K562 (cell line): ENCODE data around the gene KATNAL1. TPM values are rescaled to one million over a fixed set of nuclear protein-coding genes. Genes with fewer than 3 reads are reported as not detected.

Experiments
- ATAC-seq: fragments of 200-7000 bp; cut with Tn5 transposase; 3 replicates; pipeline ENCODE4 v1.9.1; 2020; ENCODE audit warnings: moderate library complexity
- BruUV-seq: library from RNA; stranded (reverse); fragments of 400-500 nt; replicated peaks from 2 replicates; lab custom pipeline; 2021; lab: Mats Ljungman, UMichigan
- CTCF ChIA-PET: fragments of 300-600 bp; formaldehyde crosslinking; extraction: SDS; loops from one replicate; lab custom pipeline; 2021; ENCODE audit warnings: low intra/inter-chr PET ratio; lab: Yijun Ruan, JAX
- POLR2A ChIA-PET: fragments of 300-600, 350-650 bp; sonication (Branson Sonifier 250); formaldehyde crosslinking; extraction: SDS; loops from one replicate; lab custom pipeline; 2021; ENCODE audit warnings: antibody characterized with exemption, inconsistent platforms; lab: Yijun Ruan, JAX
- DNase-seq, 4 experiments: peaks; one replicate each; pipeline versions ENCODE4 v3.0.0 to v3.0.0-alpha.2; 2011 to 2018; ENCODE audit warnings: low spot score in 3 of 4, mixed read lengths in 3 of 4; ENCODE audit errors: extremely low read depth in 1 of 4
- FAIRE-seq: peaks from 2 replicates; lab custom pipeline; 2011; peaks lifted over from hg19 to GRCh38; lab: Jason Lieb, UNC
- H2AFZ ChIP-seq: 2 replicates; pipeline ENCODE4 v1.6.0; 2011; ENCODE audit warnings: low read depth, low read length, control low read depth, inconsistent platforms
- H3K27ac ChIP-seq: fragments of 200-600 bp; 3 replicates; pipeline ENCODE4 v1.8.0; 2011; ENCODE audit warnings: low read depth, mild to moderate bottlenecking, control low read depth, inconsistent platforms, low read length, moderate library complexity, mixed read lengths; ENCODE audit errors: extremely low read depth
- H3K27me3 ChIP-seq, 2 experiments: fragments of 300-600 bp in 1 of 2; 2 replicates in 1 of 2; 3 replicates in 1 of 2; pipeline versions ENCODE4 v1.6.0 to v1.8.0; 2011; ENCODE audit warnings: inconsistent platforms in 2 of 2, low read length in 2 of 2, mild to moderate bottlenecking in 1 of 2, mixed read lengths in 1 of 2, moderate library complexity in 1 of 2; ENCODE audit not compliant: control insufficient read depth in 2 of 2, insufficient read depth in 2 of 2
- H3K36me3 ChIP-seq: fragments of 300-600 bp; 3 replicates; pipeline ENCODE4 v1.8.0; 2011; ENCODE audit warnings: mild to moderate bottlenecking, low read length, inconsistent platforms; ENCODE audit not compliant: control insufficient read depth, insufficient read depth
- H3K4me1 ChIP-seq, 2 experiments: fragments of 200-600 bp in 1 of 2; replicated peaks in 1 of 2; 2 replicates in 1 of 2; 3 replicates in 1 of 2; pipeline versions ENCODE4 v1.5.1 to v1.8.0; 2011; ENCODE audit warnings: inconsistent platforms in 2 of 2, low read length in 2 of 2, mild to moderate bottlenecking in 1 of 2, mixed read lengths in 1 of 2, moderate library complexity in 1 of 2; ENCODE audit not compliant: control insufficient read depth in 2 of 2, insufficient read depth in 2 of 2
- H3K4me2 ChIP-seq: 2 replicates; pipeline ENCODE4 v1.6.1; 2011; ENCODE audit warnings: low read length, control low read depth, inconsistent platforms, mixed read lengths; ENCODE audit not compliant: insufficient read depth
- H3K4me3 ChIP-seq: fragments of 200-600 bp; sonication (generic), shearing (Covaris generic); 2 replicates; pipeline ENCODE4 v1.5.1; 2016; ENCODE audit warnings: control low read depth, inconsistent platforms
- H3K79me2 ChIP-seq: fragments of 200-600 bp; 3 replicates; pipeline ENCODE4 v1.8.0; 2011; ENCODE audit warnings: low read length, inconsistent platforms; ENCODE audit not compliant: control insufficient read depth, insufficient read depth
- H3K9ac ChIP-seq, 2 experiments: 2 replicates each; pipeline versions ENCODE4 v1.6.0 to v1.6.1; 2011; ENCODE audit warnings: low read depth in 2 of 2, low read length in 2 of 2, control low read depth in 1 of 2, inconsistent platforms in 1 of 2, mild to moderate bottlenecking in 1 of 2, mixed read lengths in 1 of 2; ENCODE audit not compliant: insufficient read depth in 1 of 2
- H3K9me1 ChIP-seq: one replicate; pipeline ENCODE4 v1.6.0; 2011; ENCODE audit warnings: inconsistent platforms, mild to moderate bottlenecking, low read length, moderate library complexity; ENCODE audit not compliant: control insufficient read depth, insufficient read depth
- H3K9me3 ChIP-seq: replicated peaks from 2 replicates; pipeline ENCODE4 v1.5.1; 2011; ENCODE audit warnings: low read depth, low read length, inconsistent platforms; ENCODE audit not compliant: control insufficient read depth, insufficient read depth
- H4K20me1 ChIP-seq: replicated peaks from 2 replicates; pipeline ENCODE4 v1.6.1; 2011; ENCODE audit warnings: low read length, inconsistent platforms, mixed read lengths; ENCODE audit not compliant: control insufficient read depth, insufficient read depth
- CEBPG ChIP-seq, 3 experiments: fragments of 200-800 bp in 1 of 3; sonication (Bioruptor generic) in 1 of 3; sonication (generic) in 1 of 3; formaldehyde crosslinking in 1 of 3; IDR thresholded peaks in 2 of 3; conservative IDR thresholded peaks in 1 of 3; 2 replicates each; pipeline versions ENCODE4 v1.6.1 to v1.8.0; 2016 to 2022; ENCODE audit warnings: missing compliant biosample characterization in 2 of 3, missing genetic modification characterization in 2 of 3, mild to moderate bottlenecking in 1 of 3, missing genetic modification reagents in 1 of 3
- CHD2 ChIP-seq: IDR thresholded peaks from 2 replicates; pipeline ENCODE4 v1.6.1; 2011; ENCODE audit warnings: low read depth, low read length
- DLX4 ChIP-seq: fragments of 250-450 bp; sonication (Bioruptor Pico); IDR thresholded peaks from 2 replicates; pipeline ENCODE4 v1.6.1; 2021; ENCODE audit warnings: mild to moderate bottlenecking
- ELF1 ChIP-seq: fragments of 200-800 bp; sonication (Bioruptor generic); IDR thresholded peaks from 2 replicates; pipeline ENCODE4 v1.6.1; 2016; ENCODE audit warnings: missing genetic modification characterization, missing compliant biosample characterization
- ETV5 ChIP-seq: sonication (generic); formaldehyde crosslinking; IDR thresholded peaks from 2 replicates; pipeline ENCODE4 v1.4.0; 2020; ENCODE audit warnings: low read depth, mild to moderate bottlenecking, missing genetic modification reagents
- SREBF1 ChIP-seq: fragments of 150-350 bp; IDR thresholded peaks from 2 replicates; pipeline ENCODE4 v1.6.1; 2014; ENCODE audit warnings: antibody characterized with exemption, low read depth, low read length, borderline replicate concordance
- TSC22D4 ChIP-seq: fragments of 450-650 bp; IDR thresholded peaks from 2 replicates; pipeline ENCODE4 v1.6.1; 2016; ENCODE audit warnings: missing genetic modification characterization, missing biosample characterization, control low read depth
- ZBTB12 ChIP-seq: fragments of 250-450 bp; sonication (Bioruptor Pico); IDR thresholded peaks from 2 replicates; pipeline ENCODE4 v1.4.0; 2020
- ZFX ChIP-seq: sonication (generic); formaldehyde crosslinking; IDR thresholded peaks from 2 replicates; pipeline ENCODE4 v1.8.0; 2022; ENCODE audit warnings: mild to moderate bottlenecking, missing genetic modification reagents, moderate library complexity
- WGBS: fragments of 100-300 bp; shearing (Covaris generic); methylation state at CpG from one replicate; pipeline ENCODE4 v1.1.6; 2016; ENCODE audit warnings: low coverage, mixed read lengths; ENCODE audit not compliant: insufficient coverage; ENCODE audit errors: missing lambda C conversion rate; 5-methylcytosine and 5-hydroxymethylcytosine counted together
- in situ Hi-C: fragments of 300-500 bp; cut with MboI; formaldehyde crosslinking; loops from 4 replicates; pipeline ENCODE4 v1.15.0; 2018; ENCODE audit warnings: inconsistent platforms, mixed read lengths
- intact Hi-C: fragments of 100-400 bp; cut with micrococcal nuclease; formaldehyde crosslinking; loops from 2 replicates; pipeline ENCODE4 v1.14.2; 2022
- polyA plus RNA-seq, 8 experiments: library from polyadenylated mRNA; depleted of rRNA in 4 of 8; stranded (reverse) in 5 of 8; unstranded in 3 of 8; fragments of >200 nt; fragmentation: Nextera tagmentation in 2 of 8; fragmentation: Illumina TruSeq in 1 of 8; extraction: Ambion mirVana in 2 of 8; extraction: Trizol in 1 of 8; gene quantifications; 2 replicates each; pipeline versions ENCODE4 v1.2.1 to v1.2.3, GENCODE V29; 2011 to 2014; ENCODE audit warnings: inconsistent platforms in 1 of 8, missing spikeins in 1 of 8
- total RNA-seq, 7 experiments: library from RNA; depleted of rRNA in 6 of 7; stranded (reverse); fragments of >200 nt in 6 of 7; fragmentation: Illumina TruSeq in 2 of 7; extraction: Trizol in 2 of 7; gene quantifications; 2 replicates each; pipeline versions ENCODE4 v1.2.1 to v1.2.3, GENCODE V29; 2011 to 2021; ENCODE audit warnings: low replicate concordance in 1 of 7

KATNAL1 gene
- total and polyA plus RNA-seq, 9 of the 15 experiments (the other 6 are each of a cell fraction or from before 2014, with no cell fraction given): 2.5 to 8.2 (median 5.5) TPM

GRCh38 chr13:30305456-30305970 is 1.8 kb downstream of the KATNAL1 start:
- ATAC-seq: no peak
- Histone ChIP-seq H3K27ac (no peak overlapping the region), H3K9me1 (no peaks in the 10 kb centered on the region), H3K27me3 (no peaks in the 10 kb centered on the region), H3K36me3 (no peaks in the 10 kb centered on the region), H4K20me1 (no peaks in the 10 kb centered on the region), H3K4me2 (peak overlapping the region; percentile 23; the same call in 1 of the 2 replicates), H3K79me2 (peaks cover 69% of the 10 kb centered on the region), H3K9me3 (no peaks in the 10 kb centered on the region), H2AFZ (no peak overlapping the region), H3K4me1 (peaks cover 5 to 17% of the 10 kb centered on the region in 2 experiments; a peak in 4 of 5 replicates), H3K4me3 (no peak overlapping the region), H3K9ac (peak overlapping the region in 1 of 2 experiments; percentile 84; a peak in 1 of 4 replicates)
- TF ChIP-seq TSC22D4 (tag) (no peak), SREBF1 (no peak), ETV5 (CRISPR knock-in tag) (no peak), CHD2 (no peak)
- in situ Hi-C loops: no loop called here
- ChIA-PET POLR2A (interaction anchor here (1.6 to 2.7 kb wide), 3 partner anchors 11 to 36 kb away, joined by 3 to 6 read pairs (median 5); no protein-coding TSS in a partner anchor), CTCF (no interaction called here)
- BruUV-seq: no TSS peak
- DNase-seq: no peak
- intact Hi-C loops: loop anchor here (5.0 kb wide), 1 partner anchor 162 kb away; the partner anchor contains the start of gene HMGB1
- no peak for FAIRE-seq
- 83% methylated on average over 1 of the region's 1 CpG for WGBS

- WGBS: 0% methylated on average over 1 of the region's 1 CpG
- Histone ChIP-seq H2AFZ (no peak overlapping the region), H3K27ac (peak overlapping the region; percentile 14; the same call in 1 of the 3 replicates), H4K20me1 (no peaks in the 10 kb centered on the region), H3K79me2 (peaks cover 91% of the 10 kb centered on the region), H3K9me1 (no peaks in the 10 kb centered on the region), H3K27me3 (no peaks in the 10 kb centered on the region), H3K9ac (no peak overlapping the region), H3K9me3 (no peaks in the 10 kb centered on the region), H3K4me2 (no peak overlapping the region), H3K36me3 (no peaks in the 10 kb centered on the region), H3K4me1 (peaks cover 5 to 11% of the 10 kb centered on the region in 2 experiments; a peak in 4 of 5 replicates), H3K4me3 (no peak overlapping the region)
- no TSS peak for BruUV-seq
- POLR2A ChIA-PET: interaction anchor here (1.3 to 2.7 kb wide), 3 partner anchors 9 to 35 kb away, joined by 3 to 5 read pairs (median 4); no protein-coding TSS in a partner anchor
- ATAC-seq: no peak
- CTCF ChIA-PET: no interaction called here
- in situ Hi-C loops (no loop called here), intact Hi-C loops (no loop called here)
- FAIRE-seq: peak; percentile 19
- TF ChIP-seq ZBTB12 (CRISPR knock-in tag) (no peak), ELF1 (tag) (no peak), CEBPG (CRISPR knock-in tag; IDR thresholded peaks at IDR 0.05) (no peak), CEBPG (tag; conservative IDR thresholded peaks at IDR 0.05 in 1 of 2, IDR thresholded peaks at IDR 0.05 in 1 of 2) (no peak), ZFX (CRISPR knock-in tag) (no peak), DLX4 (no peak)
- peak in 1 of 4 experiments; percentile 14 for DNase-seq
Observed at GRCh38 chr13:30303269-30303668, 4.1 kb downstream of the KATNAL1 start.
